ENCODE data around the gene SV2B. TPM values are rescaled to one million over a fixed set of nuclear protein-coding genes. Genes with fewer than 3 reads are reported as not detected.

The SV2B gene
- total and polyA plus RNA-seq, 9 of the 15 experiments (the other 6 are each of a cell fraction or from before 2014, with no cell fraction given), result 0.01 to 0.25 (median 0.11) TPM

DNA sequence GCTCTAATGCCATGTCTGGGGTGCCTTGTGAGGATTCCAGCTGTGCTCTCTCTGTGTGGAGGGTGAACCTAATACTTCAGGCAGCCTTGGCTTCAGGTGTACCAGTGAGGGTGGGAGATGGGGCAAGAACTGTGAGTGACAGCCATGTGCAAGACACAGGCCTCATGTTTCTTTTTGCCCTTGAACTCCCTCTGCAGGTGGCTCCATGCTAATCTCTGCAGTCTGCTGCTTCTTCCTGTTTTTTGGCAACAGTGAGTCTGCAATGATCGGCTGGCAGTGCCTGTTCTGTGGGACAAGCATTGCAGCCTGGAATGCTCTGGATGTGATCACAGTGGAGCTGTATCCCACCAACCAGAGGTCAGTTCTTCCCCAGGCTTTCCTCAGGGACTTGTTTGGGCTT, 189.3 kb downstream of the SV2B start (continued):
- TF ChIP-seq, protein P1, sequence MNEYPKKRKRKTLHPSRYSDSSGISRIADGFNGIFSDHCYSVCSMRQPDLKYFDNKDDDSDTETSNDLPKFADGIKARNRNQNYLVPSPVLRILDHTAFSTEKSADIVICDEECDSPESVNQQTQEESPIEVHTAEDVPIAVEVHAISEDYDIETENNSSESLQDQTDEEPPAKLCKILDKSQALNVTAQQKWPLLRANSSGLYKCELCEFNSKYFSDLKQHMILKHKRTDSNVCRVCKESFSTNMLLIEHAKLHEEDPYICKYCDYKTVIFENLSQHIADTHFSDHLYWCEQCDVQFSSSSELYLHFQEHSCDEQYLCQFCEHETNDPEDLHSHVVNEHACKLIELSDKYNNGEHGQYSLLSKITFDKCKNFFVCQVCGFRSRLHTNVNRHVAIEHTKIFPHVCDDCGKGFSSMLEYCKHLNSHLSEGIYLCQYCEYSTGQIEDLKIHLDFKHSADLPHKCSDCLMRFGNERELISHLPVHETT (CRISPR knock-in tag; conservative IDR thresholded peaks at IDR 0.05 in 1 of 2, IDR thresholded peaks at IDR 0.05 in 1 of 2), result peak in 1 of 2 experiments; percentile 36; a peak in 1 of 4 replicates
- peak; percentile 38; the same call in 1 of the 2 replicates for TF ChIP-seq NFE2 (IDR thresholded peaks at IDR 0.05; ENCODE audit: low read depth)
- TF ChIP-seq, protein P2, sequence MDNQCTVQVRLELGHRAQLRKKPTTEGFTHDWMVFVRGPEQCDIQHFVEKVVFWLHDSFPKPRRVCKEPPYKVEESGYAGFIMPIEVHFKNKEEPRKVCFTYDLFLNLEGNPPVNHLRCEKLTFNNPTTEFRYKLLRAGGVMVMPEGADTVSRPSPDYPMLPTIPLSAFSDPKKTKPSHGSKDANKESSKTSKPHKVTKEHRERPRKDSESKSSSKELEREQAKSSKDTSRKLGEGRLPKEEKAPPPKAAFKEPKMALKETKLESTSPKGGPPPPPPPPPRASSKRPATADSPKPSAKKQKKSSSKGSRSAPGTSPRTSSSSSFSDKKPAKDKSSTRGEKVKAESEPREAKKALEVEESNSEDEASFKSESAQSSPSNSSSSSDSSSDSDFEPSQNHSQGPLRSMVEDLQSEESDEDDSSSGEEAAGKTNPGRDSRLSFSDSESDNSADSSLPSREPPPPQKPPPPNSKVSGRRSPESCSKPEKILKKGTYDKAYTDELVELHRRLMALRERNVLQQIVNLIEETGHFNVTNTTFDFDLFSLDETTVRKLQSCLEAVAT (IDR thresholded peaks at IDR 0.05), result peak in 1 of 2 experiments; percentile 59; a peak in 1 of 4 replicates
- TF ChIP-seq, protein P3, sequence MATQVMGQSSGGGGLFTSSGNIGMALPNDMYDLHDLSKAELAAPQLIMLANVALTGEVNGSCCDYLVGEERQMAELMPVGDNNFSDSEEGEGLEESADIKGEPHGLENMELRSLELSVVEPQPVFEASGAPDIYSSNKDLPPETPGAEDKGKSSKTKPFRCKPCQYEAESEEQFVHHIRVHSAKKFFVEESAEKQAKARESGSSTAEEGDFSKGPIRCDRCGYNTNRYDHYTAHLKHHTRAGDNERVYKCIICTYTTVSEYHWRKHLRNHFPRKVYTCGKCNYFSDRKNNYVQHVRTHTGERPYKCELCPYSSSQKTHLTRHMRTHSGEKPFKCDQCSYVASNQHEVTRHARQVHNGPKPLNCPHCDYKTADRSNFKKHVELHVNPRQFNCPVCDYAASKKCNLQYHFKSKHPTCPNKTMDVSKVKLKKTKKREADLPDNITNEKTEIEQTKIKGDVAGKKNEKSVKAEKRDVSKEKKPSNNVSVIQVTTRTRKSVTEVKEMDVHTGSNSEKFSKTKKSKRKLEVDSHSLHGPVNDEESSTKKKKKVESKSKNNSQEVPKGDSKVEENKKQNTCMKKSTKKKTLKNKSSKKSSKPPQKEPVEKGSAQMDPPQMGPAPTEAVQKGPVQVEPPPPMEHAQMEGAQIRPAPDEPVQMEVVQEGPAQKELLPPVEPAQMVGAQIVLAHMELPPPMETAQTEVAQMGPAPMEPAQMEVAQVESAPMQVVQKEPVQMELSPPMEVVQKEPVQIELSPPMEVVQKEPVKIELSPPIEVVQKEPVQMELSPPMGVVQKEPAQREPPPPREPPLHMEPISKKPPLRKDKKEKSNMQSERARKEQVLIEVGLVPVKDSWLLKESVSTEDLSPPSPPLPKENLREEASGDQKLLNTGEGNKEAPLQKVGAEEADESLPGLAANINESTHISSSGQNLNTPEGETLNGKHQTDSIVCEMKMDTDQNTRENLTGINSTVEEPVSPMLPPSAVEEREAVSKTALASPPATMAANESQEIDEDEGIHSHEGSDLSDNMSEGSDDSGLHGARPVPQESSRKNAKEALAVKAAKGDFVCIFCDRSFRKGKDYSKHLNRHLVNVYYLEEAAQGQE (IDR thresholded peaks at IDR 0.05; ENCODE audit: borderline replicate concordance), result 0 out of 2 replicates have a peak, but pooled peaks have one; percentile 4
- TF ChIP-seq, protein P3 (CRISPR knock-in tag; IDR thresholded peaks at IDR 0.05; ENCODE audit: low read depth), result no peak
- TF ChIP-seq XRCC5 (IDR thresholded peaks at IDR 0.05; ENCODE audit: low read depth, low read length), result no peak

Data from K562 (cell line).